D721Med (cell line): ENCODE results near the gene TMEM150B.

Experiments
- DNase-seq: peaks from one replicate; pipeline ENCODE4 v3.0.0; 2011; ENCODE audit warnings: low spot score; ENCODE audit not compliant: insufficient read length
- FAIRE-seq: peaks from 2 replicates; lab custom pipeline; 2011; peaks lifted over from hg19 to GRCh38; lab: Jason Lieb, UNC
- TF ChIP-seq, protein P1 (sequence below): IDR thresholded peaks from 2 replicates; pipeline ENCODE4 v1.5.1; 2012; ENCODE audit warnings: mild to moderate bottlenecking, control low read depth; ENCODE audit not compliant: insufficient read depth; ENCODE audit errors: missing control alignments

TMEM150B gene

GRCh38 chr19:55315956-55316525 is 9.1 kb downstream of the TMEM150B start:
- TF ChIP-seq, protein P1, sequence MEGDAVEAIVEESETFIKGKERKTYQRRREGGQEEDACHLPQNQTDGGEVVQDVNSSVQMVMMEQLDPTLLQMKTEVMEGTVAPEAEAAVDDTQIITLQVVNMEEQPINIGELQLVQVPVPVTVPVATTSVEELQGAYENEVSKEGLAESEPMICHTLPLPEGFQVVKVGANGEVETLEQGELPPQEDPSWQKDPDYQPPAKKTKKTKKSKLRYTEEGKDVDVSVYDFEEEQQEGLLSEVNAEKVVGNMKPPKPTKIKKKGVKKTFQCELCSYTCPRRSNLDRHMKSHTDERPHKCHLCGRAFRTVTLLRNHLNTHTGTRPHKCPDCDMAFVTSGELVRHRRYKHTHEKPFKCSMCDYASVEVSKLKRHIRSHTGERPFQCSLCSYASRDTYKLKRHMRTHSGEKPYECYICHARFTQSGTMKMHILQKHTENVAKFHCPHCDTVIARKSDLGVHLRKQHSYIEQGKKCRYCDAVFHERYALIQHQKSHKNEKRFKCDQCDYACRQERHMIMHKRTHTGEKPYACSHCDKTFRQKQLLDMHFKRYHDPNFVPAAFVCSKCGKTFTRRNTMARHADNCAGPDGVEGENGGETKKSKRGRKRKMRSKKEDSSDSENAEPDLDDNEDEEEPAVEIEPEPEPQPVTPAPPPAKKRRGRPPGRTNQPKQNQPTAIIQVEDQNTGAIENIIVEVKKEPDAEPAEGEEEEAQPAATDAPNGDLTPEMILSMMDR, result no peak
- FAIRE-seq (no peak), DNase-seq (no peak)

DNA sequence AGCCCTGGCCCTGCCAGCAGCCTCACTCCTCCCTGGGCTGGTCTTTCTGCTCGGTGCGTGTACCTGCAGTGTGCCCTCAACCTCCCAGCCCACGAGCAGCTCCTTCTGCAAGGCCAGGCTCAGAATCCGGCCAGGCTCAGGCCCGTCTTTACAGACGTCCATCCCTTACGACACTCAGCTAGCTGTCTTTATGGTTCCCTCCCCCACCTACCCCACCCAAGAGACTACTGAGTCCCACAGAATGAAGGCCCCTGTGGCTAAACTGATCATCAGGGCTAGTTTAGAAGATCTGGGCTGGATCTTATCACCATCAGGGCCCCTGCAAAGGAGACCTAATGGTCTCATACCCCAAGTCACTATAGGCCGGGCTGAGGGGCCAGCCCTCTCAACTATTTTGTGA is 10.7 kb downstream of the TMEM150B start:
- DNase-seq, result no peak

GRCh38 chr19:55312621-55313512 is 12.3 kb downstream of the TMEM150B start:
- TF ChIP-seq, protein P1, result no peak
- FAIRE-seq (no peak), DNase-seq (no peak)

More for the DNA sequence above, 10.7 kb downstream of the TMEM150B start:
- TF ChIP-seq, protein P1, result no peak
- no peak for FAIRE-seq

DNA sequence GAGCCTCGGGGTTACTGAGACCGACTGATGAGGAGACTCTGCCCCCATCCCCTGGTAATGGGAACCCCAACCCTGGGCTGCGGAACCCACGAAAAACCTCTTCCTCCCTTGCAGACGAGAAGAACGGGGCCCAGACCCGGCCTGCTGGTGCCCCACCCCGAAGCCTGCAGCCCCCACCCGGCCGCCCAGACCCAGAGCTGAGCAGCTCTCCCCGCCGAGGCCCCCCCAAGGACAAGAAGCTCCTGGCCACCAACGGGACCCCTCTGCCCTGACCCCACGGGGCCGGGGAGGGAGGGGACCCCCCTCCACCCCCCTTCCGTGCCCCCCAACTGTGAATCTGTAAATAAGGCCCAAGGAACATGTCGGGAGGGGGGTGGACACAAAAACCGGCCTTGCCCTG is 13.3 kb downstream of the TMEM150B start:
- DNase-seq (no peak), FAIRE-seq (no peak)
- TF ChIP-seq, protein P1, result no peak

DNA sequence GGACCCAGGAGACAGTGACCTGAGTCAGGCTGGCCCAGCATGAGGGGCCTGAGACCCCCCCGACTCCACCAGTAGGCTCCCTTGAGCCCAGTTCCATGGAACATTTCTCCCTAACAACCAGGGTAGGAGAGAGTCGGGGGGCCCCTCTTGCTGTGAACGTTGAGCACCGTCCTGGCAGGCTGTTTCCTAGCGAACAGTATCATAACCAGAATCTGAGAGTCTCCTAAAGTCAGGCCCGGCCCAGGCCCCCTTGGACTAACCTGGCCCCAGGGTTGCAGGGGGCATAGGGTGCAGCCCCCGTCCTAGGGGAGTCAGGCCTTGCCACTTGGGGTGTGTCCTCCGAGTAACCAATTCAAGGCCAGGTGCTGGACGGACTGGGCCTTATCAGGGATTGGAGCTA is 13.7 kb downstream of the TMEM150B start:
- no peak for DNase-seq
- FAIRE-seq, result no peak
- TF ChIP-seq, protein P1, result no peak

DNA sequence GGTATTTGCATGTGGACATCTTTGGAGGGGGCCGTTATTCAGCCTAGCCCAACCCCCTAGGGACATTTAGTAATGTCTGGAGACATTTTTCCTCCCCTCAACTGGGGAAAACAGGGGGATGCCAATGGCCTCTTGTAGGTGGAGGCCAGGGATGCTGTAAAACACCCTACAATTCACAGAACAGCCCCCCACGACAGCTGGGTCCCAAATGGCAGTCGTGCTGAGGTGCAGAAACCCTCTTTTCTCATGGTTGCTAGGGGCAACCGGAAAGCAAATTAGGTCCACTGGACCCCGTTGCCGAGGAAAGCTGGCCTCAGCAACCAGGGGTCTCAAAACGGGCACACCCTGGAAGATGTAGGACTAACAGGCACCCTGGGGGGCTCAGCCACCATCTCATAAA is 14.6 kb downstream of the TMEM150B start:
- FAIRE-seq (no peak), DNase-seq (no peak)
- TF ChIP-seq, protein P1, result no peak

GRCh38 chr19:55309448-55309847 is 15.7 kb downstream of the TMEM150B start:
- DNase-seq (no peak), FAIRE-seq (no peak)
- TF ChIP-seq, protein P1, result no peak
